ENCODE data around the gene INPP5D.

Gene INPP5D

DNA sequence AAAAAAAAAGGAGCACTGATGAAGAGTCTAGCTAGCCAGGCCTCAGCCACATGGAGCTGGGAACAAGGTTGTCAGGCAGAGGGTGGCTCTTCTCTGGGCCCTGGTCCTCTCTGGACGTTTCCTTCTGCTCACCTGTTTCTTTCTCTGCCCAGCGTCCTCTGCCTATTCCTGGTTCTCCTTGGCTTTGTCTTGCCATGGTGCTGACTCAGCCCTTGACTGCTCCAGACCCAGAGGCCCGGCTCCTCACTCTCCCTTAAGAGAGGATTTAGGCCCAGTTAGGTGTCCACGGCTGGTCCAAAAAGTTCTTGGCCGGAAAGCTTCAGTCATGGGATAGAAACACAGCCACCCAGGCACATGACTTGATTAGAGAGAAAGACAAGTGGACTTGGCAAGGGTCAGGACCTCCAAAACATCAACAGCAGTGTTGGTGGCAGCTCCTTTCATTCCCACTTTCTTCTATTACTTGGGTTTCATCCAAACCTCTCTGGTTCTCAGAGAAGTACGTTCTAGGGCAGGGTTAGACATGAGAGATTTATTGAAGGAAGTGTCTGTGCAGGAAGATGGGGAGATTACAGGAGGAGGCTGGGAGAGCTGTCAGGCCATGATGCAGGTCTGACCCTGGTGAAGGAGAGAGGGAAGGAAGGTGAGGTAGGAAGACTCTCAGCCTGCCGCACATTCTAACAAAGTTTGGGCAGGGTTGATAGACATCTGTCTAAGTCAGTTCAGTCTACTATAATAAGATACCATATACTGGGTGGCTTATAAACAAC is 176.9 kb downstream of the INPP5D start:
- DNase-seq (ENCODE audit: low spot score) = no peak

GRCh38 chr2:233240897-233241296 is 180.8 kb downstream of the INPP5D start:
- DNase-seq (ENCODE audit: low spot score) = no peak

DNA sequence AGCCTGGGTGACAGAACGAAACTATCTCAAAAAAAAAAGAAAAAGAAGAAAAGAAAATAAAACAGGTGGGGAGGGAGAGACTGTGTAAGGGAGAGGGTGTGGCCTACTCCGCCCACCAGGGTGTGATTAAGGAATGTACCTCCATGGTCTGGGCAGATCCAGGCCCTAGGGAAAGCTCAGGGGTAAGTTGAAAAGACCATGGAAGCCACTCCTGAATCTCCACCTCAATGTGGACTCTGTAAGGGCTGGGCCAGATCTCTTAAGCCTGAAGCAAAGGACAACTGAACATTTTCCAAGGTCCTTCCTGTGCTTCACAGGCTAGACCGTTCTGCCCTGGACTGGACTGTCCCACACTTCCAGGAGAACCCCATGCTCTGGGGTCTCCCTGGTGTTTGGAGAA is 181.7 kb downstream of the INPP5D start:
- DNase-seq (ENCODE audit: low spot score) = no peak

- no peak for DNase-seq (ENCODE audit: low spot score)
Observed at GRCh38 chr2:233242231-233242927, 182.2 kb downstream of the INPP5D start.

- no peak for DNase-seq (ENCODE audit: low spot score)
Observed at GRCh38 chr2:233243348-233243747, 183.2 kb downstream of the INPP5D start.

DNA sequence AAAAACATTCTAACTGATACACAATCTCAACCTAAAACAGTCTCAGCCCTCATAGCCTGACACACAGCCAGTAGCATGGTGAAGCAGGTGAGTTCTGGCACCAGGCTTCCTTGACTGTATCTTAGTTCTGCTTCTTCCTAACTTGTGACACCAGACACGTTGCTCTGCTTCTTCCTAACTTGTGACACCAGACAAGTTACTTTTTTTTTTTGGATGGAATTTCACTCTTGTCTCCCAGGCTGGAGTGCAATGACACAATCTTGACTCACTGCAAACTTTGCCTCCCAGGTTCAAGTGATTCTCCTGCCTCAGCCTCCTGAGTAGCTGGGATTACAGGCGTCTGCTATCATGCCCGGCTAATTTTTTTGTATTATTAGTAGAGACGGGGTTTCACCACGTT is 184.7 kb downstream of the INPP5D start:
- peak; percentile 17 for DNase-seq (ENCODE audit: low spot score)

- DNase-seq (ENCODE audit: low spot score) = no peak
Observed at GRCh38 chr2:233245406-233245805, 185.3 kb downstream of the INPP5D start.

GRCh38 chr2:233247116-233247515 is 187.0 kb downstream of the INPP5D start:
- no peak for DNase-seq (ENCODE audit: low spot score)

GRCh38 chr2:233247744-233248143 is 187.6 kb downstream of the INPP5D start:
- DNase-seq (ENCODE audit: low spot score) = peak; percentile 89

DNA sequence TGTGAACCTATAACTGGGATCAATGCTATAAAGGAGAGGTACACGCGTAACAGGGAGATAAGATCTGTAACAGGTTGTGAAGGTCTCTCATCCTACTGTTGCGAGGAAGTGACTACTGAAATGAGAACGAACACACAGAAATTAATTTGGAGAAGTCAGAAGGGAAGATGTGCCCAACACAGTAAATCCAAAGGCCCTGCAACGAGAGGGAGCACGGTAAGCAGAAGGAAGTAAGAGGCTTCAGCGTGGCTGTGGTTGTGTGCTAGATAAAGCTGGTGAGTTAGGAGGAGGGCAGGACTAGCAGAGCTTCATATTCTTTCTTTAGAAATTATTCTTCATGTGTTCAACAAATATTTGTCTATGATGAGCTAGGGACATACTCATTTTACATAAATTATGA is 188.9 kb downstream of the INPP5D start:
- DNase-seq (ENCODE audit: low spot score) = no peak

DNA sequence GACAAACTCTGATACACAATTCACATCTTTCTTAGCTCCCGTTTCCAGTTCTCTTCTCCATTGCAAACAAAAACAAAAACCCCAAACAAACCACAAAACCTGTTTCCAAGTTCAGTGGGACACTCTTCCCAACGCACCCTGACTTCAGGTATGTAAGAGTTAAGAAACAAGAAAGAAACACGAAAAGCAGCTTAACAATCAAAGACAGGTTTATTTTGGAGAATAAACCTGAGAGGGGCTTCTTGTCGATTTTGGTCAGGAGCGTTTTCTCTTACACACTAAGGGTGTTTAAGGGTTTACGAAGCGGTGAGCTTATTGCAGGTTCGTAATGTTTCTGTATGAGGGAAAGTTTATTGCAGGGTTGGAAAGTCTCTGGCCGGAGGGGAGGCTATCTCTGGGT is 190.4 kb downstream of the INPP5D start:
- no peak for DNase-seq (ENCODE audit: low spot score)

DNA sequence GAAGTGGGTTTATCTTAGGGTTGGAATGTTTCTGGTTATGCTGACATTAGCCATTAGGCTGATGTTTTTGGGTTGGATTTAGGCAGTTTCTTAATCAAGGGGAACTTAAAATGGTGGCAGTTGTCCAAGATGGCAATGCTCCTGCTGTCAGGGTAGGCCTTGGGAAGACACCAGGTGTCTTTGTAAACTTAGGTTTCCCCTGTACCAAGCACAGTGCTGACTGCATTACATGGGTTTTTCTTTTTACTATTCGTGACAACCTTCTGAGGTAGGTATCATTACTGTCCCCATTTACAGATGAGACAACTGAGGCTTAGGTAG is 190.8 kb downstream of the INPP5D start:
- no peak for DNase-seq (ENCODE audit: low spot score)

DNA sequence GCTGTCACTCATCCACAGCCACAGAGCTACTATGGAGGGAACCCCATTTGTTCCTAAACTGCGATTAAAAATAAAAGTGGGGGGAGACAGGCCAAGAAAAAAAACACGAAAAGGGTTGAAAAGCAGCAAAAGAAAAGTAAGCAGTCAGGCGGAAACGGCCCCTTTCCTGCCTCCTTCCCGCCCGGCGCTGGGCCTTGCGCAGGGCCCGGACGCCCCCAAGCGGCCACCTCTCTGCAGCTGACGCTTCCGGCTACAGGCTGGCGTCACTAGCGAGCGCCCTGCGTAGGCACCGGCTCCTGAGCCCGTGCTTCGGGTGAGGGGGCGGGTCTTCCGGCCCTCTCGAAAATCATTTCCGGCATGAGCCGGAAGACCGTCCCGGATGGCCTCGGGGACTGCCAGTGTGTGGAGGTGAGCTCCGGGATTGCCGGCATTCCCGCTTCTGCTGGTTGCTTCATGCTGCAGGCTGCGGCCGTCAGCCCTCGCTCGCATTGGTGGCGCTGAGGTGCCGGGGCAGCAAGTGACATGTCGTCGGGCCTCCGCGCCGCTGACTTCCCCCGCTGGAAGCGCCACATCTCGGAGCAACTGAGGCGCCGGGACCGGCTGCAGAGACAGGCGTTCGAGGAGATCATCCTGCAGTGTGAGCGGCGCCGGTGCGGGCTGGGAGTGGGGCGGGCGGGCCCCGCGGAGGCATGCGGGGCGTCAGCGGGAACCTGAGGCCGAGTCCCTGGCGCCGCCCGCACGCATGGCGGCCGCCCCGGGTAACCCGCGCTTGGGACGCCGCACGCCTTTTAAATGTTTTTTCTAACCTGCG is 191.4 kb downstream of the INPP5D start, which contains the start of gene ATG16L1:
Gene ATG16L1 (plus strand): TSS at position 368 of the 811 bp plus-strand sequence. CDS start 155 bp downstream, at position 523.
- peak; percentile 97 for DNase-seq (ENCODE audit: low spot score)

GRCh38 chr2:233252227-233252626 is 192.1 kb downstream of the INPP5D start:
- DNase-seq (ENCODE audit: low spot score) = peak; percentile 12

DNA sequence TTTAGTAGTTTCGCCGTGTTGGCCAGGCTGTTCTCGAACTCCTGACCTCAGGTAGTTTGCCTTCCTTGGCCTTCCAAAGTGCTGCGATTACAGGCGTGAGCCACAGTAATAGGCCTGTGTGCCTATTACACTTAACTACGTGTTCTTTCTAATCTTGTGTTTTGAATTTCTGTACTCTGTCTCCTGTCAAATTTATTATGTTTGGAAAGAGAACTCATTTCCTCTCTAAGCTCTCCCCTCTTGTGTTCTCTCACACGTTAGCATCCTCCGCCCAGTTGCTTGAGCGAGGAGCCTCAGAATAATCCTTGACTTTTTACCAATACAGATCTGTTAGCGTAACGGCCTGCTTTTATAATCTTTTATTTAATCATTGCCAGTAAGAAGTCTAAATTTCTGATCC is 195.0 kb downstream of the INPP5D start:
- no peak for DNase-seq (ENCODE audit: low spot score)

GRCh38 chr2:233256048-233256447 is 195.9 kb downstream of the INPP5D start:
- no peak for DNase-seq (ENCODE audit: low spot score)
